Measurements from ENCODE around the gene EEF1AKMT3.

The EEF1AKMT3 gene

DNA sequence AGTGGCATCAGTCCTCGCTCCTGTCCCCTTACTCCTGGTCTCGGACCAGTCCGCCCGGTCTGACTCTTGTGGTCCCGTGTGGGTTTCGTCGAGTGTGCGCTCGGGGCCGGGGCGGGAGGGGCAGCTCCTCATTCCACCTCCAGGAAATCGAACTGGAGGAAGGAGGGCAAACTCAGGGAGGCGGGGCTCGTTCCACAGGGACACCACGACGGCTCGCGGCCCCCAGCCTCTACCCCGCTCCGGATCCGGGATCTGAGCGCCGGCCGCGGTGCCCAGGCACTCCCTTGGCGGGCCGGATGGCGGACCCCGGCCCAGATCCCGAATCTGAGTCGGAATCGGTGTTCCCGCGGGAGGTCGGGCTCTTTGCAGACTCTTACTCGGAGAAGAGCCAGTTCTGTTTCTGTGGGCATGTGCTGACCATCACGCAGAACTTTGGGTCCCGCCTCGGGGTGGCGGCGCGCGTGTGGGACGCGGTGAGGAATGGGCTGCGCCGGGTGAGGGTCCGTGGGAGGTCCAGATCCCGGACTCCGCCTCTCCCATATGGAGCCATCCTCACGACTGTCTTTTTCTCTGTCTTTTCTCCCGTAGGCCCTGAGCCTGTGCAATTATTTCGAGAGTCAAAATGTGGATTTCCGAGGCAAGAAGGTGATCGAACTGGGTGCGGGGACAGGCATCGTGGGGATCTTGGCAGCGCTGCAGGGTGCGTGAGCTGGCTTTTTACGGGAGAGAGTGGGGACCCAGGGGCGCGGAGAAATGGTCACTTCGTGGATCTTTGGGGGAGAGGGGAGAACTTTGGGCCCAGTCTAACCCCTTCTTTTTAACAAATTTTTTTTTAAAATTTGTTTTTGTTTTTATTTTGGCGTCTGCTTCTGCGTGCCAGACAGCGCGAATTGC lies at the start of gene EEF1AKMT3:
Gene EEF1AKMT3, plus strand, starts transcription at position 186 of the 894 bp plus-strand sequence. Its CDS starts 111 bp downstream, at position 297.
- H3K27me3 ChIP-seq (ENCODE audit: control insufficient read depth, insufficient read depth, low read length) = no peaks in the 10 kb centered on the region
- H3K4me1 ChIP-seq (ENCODE audit: control insufficient read depth, insufficient read depth, low read length) = peaks cover 3% of the 10 kb centered on the region
- H3K9ac ChIP-seq (ENCODE audit: low read length) = peak within 1 kb of the TSS; percentile 89
- peak within 1 kb of the TSS; percentile 100 for H3K4me3 ChIP-seq (ENCODE audit: low read length)
- peaks cover 4% of the 10 kb centered on the region for H3K36me3 ChIP-seq (ENCODE audit: control insufficient read depth, insufficient read depth, low read length)
- H3K27ac ChIP-seq (ENCODE audit: low read depth, low read length) = peak within 1 kb of the TSS; percentile 94

DNA sequence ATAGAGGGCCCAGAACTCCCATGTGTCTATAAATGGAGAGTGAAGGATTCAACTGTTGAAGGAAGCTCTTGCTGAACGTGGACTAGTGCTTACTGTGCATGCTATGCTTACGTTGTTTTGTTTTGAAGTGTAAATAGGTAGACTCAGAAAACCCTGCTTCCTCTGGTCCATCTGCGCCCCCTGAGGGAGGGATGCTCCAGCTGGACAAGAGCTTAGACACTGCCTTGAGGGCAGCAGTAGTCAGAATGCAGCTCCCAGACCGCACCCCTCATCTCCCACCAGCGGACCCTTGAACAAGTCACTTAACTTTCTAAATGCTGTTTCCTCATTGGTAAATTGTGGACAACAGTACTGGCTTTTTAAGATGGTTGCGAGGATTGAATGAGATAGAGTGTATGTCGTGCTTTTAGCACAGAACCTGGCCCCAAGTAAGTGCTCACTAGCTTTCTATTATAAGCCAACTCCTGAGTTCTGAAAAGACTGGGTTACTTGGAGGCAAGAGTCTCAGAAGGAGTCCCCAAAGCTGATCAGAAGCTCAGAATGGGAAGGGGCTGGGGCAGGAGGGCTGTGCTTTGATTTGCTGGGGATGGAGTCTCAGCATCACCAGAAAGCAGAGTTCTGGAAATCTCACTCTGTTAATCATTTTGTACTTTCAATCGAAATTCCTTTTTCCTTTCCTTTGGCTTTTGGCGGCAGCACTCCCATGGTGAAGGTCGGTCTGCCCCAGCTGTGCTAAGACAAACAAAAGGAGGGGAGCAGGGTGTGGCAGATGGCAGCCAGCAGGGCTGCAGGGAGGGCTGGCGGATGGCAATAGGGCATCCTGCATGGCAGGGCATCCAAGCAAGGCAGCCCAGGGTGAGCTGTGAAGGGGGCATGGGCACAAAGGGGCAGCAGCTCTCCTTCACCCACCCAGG lies 49.4 kb upstream of the EEF1AKMT3 start:
- no peak overlapping the region for H3K4me3 ChIP-seq (ENCODE audit: low read length)
- H3K27me3 ChIP-seq (ENCODE audit: control insufficient read depth, insufficient read depth, low read length) = peaks cover 7% of the 10 kb centered on the region
- H3K36me3 ChIP-seq (ENCODE audit: control insufficient read depth, insufficient read depth, low read length) = peaks cover 20% of the 10 kb centered on the region
- H3K27ac ChIP-seq (ENCODE audit: low read depth, low read length) = no peak overlapping the region
- no peaks in the 10 kb centered on the region for H3K4me1 ChIP-seq (ENCODE audit: control insufficient read depth, insufficient read depth, low read length)
- H3K9ac ChIP-seq (ENCODE audit: low read length) = no peak overlapping the region

DNA sequence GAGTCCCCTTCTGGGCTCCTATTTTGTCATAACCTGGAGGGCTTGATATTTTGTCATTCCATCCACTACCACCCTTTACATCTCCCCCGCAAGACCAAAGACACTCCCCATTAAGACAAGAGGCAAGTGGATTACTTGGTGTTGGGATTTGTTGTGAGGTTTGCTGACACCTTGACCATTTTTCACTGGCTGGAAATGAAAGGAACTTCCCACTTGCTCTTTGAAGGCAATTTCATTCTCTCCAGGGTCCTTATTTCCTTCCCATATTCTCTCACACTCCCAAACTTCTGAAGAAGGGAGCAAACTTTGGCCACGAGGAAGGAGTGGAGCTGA lies 48.8 kb upstream of the EEF1AKMT3 start:
- Histone ChIP-seq H3K4me3 (ENCODE audit: low read length) (no peak overlapping the region), H3K27ac (ENCODE audit: low read depth, low read length) (no peak overlapping the region), H3K27me3 (ENCODE audit: control insufficient read depth, insufficient read depth, low read length) (peaks cover 7% of the 10 kb centered on the region), H3K4me1 (ENCODE audit: control insufficient read depth, insufficient read depth, low read length) (no peaks in the 10 kb centered on the region), H3K36me3 (ENCODE audit: control insufficient read depth, insufficient read depth, low read length) (peaks cover 16% of the 10 kb centered on the region), H3K9ac (ENCODE audit: low read length) (no peak overlapping the region)

DNA sequence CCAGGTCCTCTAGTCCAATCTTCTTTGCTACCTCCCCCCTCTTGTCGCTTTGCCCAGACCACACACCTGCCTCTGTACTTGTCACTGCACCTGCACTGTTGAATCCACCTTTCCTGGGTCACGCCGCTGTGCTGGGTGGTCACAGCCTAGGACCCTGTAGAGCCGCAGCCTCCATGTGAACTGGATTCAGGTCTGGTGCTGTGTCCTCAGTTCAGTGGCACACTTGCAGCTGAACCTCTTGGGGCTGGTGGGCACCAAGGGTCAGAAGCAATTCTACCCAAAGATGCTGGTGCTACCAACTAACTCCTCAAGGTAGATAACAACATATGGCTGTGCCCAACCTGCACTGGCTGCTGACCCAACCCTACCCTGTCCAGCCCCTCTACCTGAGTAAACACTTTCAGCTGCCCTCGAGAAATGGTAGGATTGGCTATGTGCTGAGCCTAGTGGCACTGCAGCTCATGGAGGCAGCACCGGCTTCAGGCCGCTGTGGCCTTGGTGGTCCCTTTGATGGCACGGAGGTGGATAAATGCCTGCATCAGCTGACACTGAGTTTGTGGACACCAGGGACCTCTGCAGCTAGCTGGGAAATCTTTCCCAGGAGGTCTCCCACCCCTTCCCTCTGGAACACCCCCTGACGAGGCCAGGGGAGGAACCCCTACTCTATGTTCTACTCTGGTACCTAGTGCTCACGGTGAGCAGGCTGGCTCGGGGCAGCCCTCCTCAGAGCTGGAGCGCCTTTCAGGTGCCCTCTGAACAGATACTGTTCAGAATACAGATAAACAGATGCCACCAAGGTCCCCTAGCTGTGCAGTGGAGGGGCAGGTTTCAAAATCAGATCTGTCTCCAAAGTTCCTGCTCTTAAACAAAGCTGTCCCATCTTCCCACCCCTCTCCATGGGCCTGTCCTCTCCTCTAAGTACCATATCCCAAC lies 48.1 kb upstream of the EEF1AKMT3 start:
- no peak overlapping the region for H3K9ac ChIP-seq (ENCODE audit: low read length)
- no peaks in the 10 kb centered on the region for H3K4me1 ChIP-seq (ENCODE audit: control insufficient read depth, insufficient read depth, low read length)
- H3K36me3 ChIP-seq (ENCODE audit: control insufficient read depth, insufficient read depth, low read length) = peaks cover 9% of the 10 kb centered on the region
- no peak overlapping the region for H3K4me3 ChIP-seq (ENCODE audit: low read length)
- H3K27ac ChIP-seq (ENCODE audit: low read depth, low read length) = no peak overlapping the region
- peaks cover 7% of the 10 kb centered on the region for H3K27me3 ChIP-seq (ENCODE audit: control insufficient read depth, insufficient read depth, low read length)

DNA sequence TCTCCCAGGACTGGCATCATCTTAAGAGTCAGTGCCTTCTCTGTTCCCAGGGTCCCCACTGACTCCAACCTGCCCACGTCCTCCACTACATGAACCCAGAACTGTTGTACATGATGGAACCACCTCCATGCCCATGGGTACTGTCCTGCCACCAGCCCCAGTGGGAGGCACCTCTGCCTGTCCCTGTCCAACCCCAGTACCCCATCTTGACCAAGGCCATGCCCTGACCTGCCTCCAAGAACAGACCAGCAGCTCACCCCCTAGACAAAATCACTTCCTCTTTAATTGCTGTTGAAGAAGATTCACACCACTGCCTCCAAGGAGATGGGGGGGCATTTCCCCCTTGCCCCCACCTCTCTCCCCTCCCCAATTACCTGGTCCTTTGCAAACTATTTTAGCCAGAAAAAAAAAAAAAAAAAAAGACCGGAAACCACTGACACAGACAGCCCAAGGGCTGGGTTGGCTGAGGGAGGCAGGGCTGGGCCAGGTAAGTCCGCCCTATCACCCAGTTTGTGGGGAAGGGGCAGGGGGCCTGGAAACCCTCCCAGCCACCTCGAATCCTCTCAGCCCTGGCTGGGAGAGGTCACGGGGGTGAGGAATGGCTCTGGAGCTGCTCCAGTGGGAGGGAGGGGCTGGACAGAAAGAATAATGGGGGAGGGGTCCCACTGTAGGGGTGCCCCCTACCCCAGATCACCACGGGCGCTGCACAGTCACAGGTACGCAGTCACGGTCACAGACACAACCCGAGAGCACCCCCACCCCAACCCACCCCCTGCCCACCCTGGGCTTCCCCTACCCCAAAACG lies 47.3 kb upstream of the EEF1AKMT3 start:
- no peak overlapping the region for H3K9ac ChIP-seq (ENCODE audit: low read length)
- no peaks in the 10 kb centered on the region for H3K4me1 ChIP-seq (ENCODE audit: control insufficient read depth, insufficient read depth, low read length)
- H3K36me3 ChIP-seq (ENCODE audit: control insufficient read depth, insufficient read depth, low read length) = peaks cover 9% of the 10 kb centered on the region
- no peak overlapping the region for H3K27ac ChIP-seq (ENCODE audit: low read depth, low read length)
- peaks cover 7% of the 10 kb centered on the region for H3K27me3 ChIP-seq (ENCODE audit: control insufficient read depth, insufficient read depth, low read length)
- no peak overlapping the region for H3K4me3 ChIP-seq (ENCODE audit: low read length)

DNA sequence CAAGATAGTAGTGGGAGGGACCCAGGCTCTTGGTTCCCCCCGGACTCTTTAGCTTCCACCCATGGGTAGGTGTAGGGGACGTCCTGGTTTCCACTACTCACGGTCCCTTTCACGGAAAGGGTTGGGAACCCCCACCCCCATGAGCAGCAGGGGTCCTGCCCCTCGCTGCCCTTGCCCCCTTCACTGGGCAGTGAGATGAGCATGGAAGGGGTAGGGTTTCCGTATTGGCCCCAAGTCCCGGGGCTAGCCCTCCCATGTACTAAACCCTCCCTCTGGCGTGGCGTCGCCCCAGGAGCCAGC lies 46.6 kb upstream of the EEF1AKMT3 start:
- Histone ChIP-seq H3K4me3 (ENCODE audit: low read length) (peak overlapping the region; percentile 84), H3K27ac (ENCODE audit: low read depth, low read length) (no peak overlapping the region), H3K27me3 (ENCODE audit: control insufficient read depth, insufficient read depth, low read length) (peaks cover 7% of the 10 kb centered on the region), H3K9ac (ENCODE audit: low read length) (no peak overlapping the region), H3K4me1 (ENCODE audit: control insufficient read depth, insufficient read depth, low read length) (no peaks in the 10 kb centered on the region), H3K36me3 (ENCODE audit: control insufficient read depth, insufficient read depth, low read length) (peaks cover 6% of the 10 kb centered on the region)

DNA sequence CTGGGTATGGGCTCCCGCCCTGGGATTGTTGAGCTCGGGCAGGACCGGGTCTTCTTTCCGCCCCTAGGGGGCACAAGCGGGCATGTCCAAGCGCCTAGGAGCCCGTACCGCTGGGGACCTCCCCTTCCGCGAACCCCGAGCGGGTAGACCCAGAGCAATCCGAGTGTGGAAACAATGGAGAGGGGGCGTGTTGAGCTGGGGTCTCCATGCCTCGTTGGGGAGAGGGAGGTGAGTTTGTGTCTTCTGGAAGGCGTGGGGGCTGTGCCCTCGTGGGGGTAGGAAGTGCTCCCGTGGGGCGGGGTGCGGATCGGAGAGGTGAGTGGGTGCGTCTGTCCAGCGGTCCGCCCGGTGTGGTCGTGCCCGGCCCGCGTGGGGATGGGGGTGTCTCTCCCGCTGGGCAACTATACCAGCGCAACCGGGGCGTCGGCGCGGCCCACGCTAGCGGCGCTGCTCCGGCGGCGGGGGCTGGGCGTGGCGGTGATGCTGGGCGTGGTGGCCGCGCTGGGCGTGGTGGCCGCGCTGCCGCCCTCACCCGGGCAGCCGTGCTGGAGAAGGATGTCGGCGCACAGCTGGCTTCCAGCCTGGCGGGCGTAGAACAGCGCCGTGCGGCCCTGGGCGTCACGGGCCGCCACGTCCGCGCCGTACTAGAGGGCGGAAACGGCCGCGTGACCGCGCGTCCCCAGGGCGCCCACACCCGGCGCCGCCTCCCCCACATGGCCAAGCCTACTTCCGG lies 46.1 kb upstream of the EEF1AKMT3 start:
- Histone ChIP-seq H3K36me3 (ENCODE audit: control insufficient read depth, insufficient read depth, low read length) (peaks cover under 1% of the 10 kb centered on the region), H3K4me3 (ENCODE audit: low read length) (peak overlapping the region; percentile 84), H3K27ac (ENCODE audit: low read depth, low read length) (no peak overlapping the region), H3K27me3 (ENCODE audit: control insufficient read depth, insufficient read depth, low read length) (peaks cover 7% of the 10 kb centered on the region), H3K9ac (ENCODE audit: low read length) (no peak overlapping the region), H3K4me1 (ENCODE audit: control insufficient read depth, insufficient read depth, low read length) (no peaks in the 10 kb centered on the region)

DNA sequence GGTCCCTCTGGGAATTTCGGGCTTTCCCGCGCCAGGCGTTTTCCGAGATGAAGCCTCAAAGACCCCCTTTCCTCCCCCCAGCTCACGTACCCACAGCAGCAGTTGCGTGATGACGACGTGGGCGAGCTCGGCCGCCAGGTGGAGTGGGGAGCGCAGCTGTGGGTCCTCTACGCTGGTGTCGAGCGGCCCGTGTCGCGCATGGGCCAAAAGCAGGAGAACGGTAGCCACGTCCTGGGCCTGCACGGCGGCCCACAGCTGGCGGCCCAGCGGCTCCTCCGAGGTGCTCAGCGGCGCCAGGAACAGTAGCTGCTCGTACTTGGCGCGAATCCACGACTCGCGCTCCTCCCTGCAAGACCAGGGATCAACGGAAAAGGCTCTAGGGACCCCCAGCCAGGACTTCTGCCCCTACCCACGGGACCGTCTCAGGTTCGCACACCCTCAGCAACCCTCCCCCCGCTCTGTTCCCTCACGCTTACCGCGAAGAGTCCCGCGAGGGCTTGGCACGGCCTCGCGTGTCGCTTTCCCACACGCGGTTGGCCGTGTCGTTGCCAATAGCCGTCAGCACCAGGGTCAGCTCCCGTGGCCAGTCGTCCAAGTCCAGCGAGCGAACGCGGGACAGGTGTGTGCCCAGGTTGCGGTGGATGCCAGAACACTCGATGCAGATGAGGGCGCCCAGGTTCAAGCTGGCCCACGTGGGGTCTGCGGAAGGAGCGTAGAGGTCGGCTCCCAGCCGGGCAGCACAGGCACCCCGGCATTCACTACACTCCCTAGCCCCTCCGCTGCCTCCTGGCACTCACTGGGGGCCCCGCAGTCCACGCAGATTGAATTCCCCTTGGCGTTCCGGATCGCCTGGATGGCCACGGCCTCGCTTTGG lies 45.3 kb upstream of the EEF1AKMT3 start:
- Histone ChIP-seq H3K9ac (ENCODE audit: low read length) (no peak overlapping the region), H3K36me3 (ENCODE audit: control insufficient read depth, insufficient read depth, low read length) (no peaks in the 10 kb centered on the region), H3K27me3 (ENCODE audit: control insufficient read depth, insufficient read depth, low read length) (peaks cover 7% of the 10 kb centered on the region), H3K4me1 (ENCODE audit: control insufficient read depth, insufficient read depth, low read length) (no peaks in the 10 kb centered on the region), H3K4me3 (ENCODE audit: low read length) (peak overlapping the region; percentile 84), H3K27ac (ENCODE audit: low read depth, low read length) (no peak overlapping the region)

DNA sequence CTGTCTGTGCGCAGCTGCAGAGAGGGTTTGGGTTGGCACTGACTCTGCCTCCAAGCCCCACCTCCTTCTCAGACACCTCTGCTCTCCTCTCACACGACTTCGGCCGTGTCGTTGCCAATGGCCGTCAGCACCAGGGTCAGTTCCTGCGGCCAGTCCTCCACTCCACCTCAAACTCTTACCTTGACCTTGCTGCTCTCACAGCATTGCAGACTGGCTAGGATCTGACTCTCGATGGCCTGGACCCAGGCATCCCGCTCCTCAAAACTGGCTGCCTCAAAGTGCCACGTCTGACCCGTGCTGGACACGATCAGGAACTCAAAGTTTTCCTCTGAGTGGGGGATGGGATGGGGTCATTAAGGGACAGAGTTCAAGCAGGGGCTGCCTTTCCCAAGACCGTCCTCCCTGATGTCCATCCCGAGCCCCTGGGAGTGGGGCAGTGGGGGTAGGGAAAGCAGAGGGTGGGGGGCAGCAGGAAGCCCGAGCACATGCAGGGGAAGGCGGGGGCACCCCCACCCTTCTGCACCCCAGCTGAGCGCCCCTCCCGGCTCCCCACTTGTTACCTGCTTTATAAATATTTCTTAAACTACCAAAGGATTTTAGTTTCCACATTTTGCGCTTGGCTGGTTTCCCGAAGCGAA lies 44.5 kb upstream of the EEF1AKMT3 start:
- Histone ChIP-seq H3K4me3 (ENCODE audit: low read length) (no peak overlapping the region), H3K36me3 (ENCODE audit: control insufficient read depth, insufficient read depth, low read length) (no peaks in the 10 kb centered on the region), H3K27me3 (ENCODE audit: control insufficient read depth, insufficient read depth, low read length) (peaks cover 11% of the 10 kb centered on the region)

DNA sequence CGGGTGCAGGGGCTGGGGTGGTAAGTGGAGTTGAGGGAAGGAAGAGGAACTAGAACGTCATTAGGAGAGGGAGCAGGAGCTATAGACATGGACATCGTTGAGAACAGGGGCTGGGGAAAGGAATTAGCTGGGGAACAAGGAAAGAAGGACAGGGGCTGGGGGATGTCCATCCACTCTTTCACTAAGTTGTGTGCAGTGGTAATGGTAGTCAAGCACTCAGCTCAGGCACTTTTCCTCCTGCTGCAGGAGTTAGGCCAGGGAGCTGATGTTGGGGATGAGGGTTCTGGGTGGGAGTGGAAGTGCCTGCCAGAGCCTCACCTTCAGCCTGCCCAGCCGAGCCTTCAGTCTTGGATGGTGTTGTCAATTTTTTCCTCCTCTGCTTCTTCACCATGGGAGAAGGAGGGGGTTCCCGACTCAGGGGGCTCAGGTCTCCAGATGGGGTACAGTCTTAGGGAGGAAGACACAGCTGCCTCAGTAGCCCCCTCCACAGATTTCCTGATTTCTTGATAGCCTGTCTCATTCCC lies 43.0 kb upstream of the EEF1AKMT3 start:
- no peak overlapping the region for H3K9ac ChIP-seq (ENCODE audit: low read length)
- no peaks in the 10 kb centered on the region for H3K4me1 ChIP-seq (ENCODE audit: control insufficient read depth, insufficient read depth, low read length)
- H3K36me3 ChIP-seq (ENCODE audit: control insufficient read depth, insufficient read depth, low read length) = no peaks in the 10 kb centered on the region
- H3K27me3 ChIP-seq (ENCODE audit: control insufficient read depth, insufficient read depth, low read length) = peaks cover 12% of the 10 kb centered on the region
- H3K27ac ChIP-seq (ENCODE audit: low read depth, low read length) = no peak overlapping the region
- no peak overlapping the region for H3K4me3 ChIP-seq (ENCODE audit: low read length)

More for the DNA sequence above, 44.5 kb upstream of the EEF1AKMT3 start:
- H3K4me1 ChIP-seq (ENCODE audit: control insufficient read depth, insufficient read depth, low read length) = no peaks in the 10 kb centered on the region
- H3K27ac ChIP-seq (ENCODE audit: low read depth, low read length) = no peak overlapping the region
- no peak overlapping the region for H3K9ac ChIP-seq (ENCODE audit: low read length)
